Liver (tissue), 10 donors: ENCODE data around the gene MARS1. TPM values are rescaled to one million over a fixed set of nuclear protein-coding genes. Genes with fewer than 3 reads are reported as not detected.

Source experiments
- DNase-seq: peaks from one replicate; pipeline ENCODE4 v3.0.0-alpha.2; 2017; ENCODE audit warnings: low spot score
- H3K27ac ChIP-seq, 2 donors: one replicate each; pipeline ENCODE4 v1.7.0; 2013; ENCODE audit warnings: inconsistent platforms in 2 of 2, low read length in 2 of 2, control low read depth in 1 of 2, low read depth in 1 of 2, mild to moderate bottlenecking in 1 of 2
- H3K27me3 ChIP-seq, 4 donors: one replicate each; pipeline versions ENCODE4 v1.6.1 to v1.7.0; 2013; ENCODE audit warnings: low read length in 3 of 4, inconsistent platforms in 1 of 4, mild to moderate bottlenecking in 1 of 4, moderate library complexity in 1 of 4; ENCODE audit not compliant: control insufficient read depth in 4 of 4, insufficient read depth in 4 of 4
- H3K36me3 ChIP-seq, 4 donors: one replicate each; pipeline versions ENCODE4 v1.6.1 to v1.7.0; 2013; ENCODE audit warnings: low read length in 3 of 4, mild to moderate bottlenecking in 3 of 4, low read depth in 1 of 4, moderate library complexity in 1 of 4; ENCODE audit not compliant: control insufficient read depth in 4 of 4, insufficient read depth in 3 of 4
- H3K4me1 ChIP-seq, 4 donors: one replicate each; pipeline versions ENCODE4 v1.6.1 to v1.7.0; 2013; ENCODE audit warnings: low read length in 3 of 4, mild to moderate bottlenecking in 3 of 4, moderate library complexity in 1 of 4; ENCODE audit not compliant: control insufficient read depth in 4 of 4, insufficient read depth in 4 of 4
- H3K4me3 ChIP-seq, 3 donors: one replicate each; pipeline versions ENCODE4 v1.6.1 to v1.7.0; 2013; ENCODE audit warnings: low read length in 3 of 3, control low read depth in 1 of 3, low read depth in 1 of 3, mild to moderate bottlenecking in 1 of 3
- H3K9ac ChIP-seq, 2 donors: one replicate each; pipeline ENCODE4 v1.7.0; 2013; ENCODE audit warnings: low read length in 2 of 2, mild to moderate bottlenecking in 2 of 2, moderate library complexity in 2 of 2, control low read depth in 1 of 2, low read depth in 1 of 2
- H3K9me3 ChIP-seq, 4 donors: one replicate each; pipeline versions ENCODE4 v1.6.1 to v1.7.0; 2013; ENCODE audit warnings: low read length in 3 of 4; ENCODE audit not compliant: control insufficient read depth in 4 of 4
- EGR1 ChIP-seq, 2 donors: IDR thresholded peaks; 2 replicates each; pipeline ENCODE4 v1.6.1; 2016 to 2018; ENCODE audit warnings: antibody characterized with exemption in 2 of 2, low read depth in 2 of 2
- FOXA2 ChIP-seq: IDR thresholded peaks from 2 replicates; pipeline ENCODE4 v1.6.1; 2016; ENCODE audit warnings: antibody characterized with exemption
- GABPA ChIP-seq, 2 donors: IDR thresholded peaks in 1 of 2; conservative IDR thresholded peaks in 1 of 2; 2 replicates each; pipeline ENCODE4 v1.6.1; 2016; ENCODE audit warnings: antibody characterized with exemption in 2 of 2, mild to moderate bottlenecking in 1 of 2, moderate library complexity in 1 of 2
- HNF4A ChIP-seq, 2 donors: conservative IDR thresholded peaks; 2 replicates each; pipeline ENCODE4 v1.6.1; 2016; ENCODE audit warnings: antibody characterized with exemption in 2 of 2, mild to moderate bottlenecking in 2 of 2
- HNF4G ChIP-seq: IDR thresholded peaks from 2 replicates; pipeline ENCODE4 v1.6.1; 2016; ENCODE audit warnings: antibody characterized with exemption
- NR2F2 ChIP-seq: IDR thresholded peaks from 2 replicates; pipeline ENCODE4 v1.6.1; 2016; ENCODE audit warnings: antibody characterized with exemption
- RXRA ChIP-seq, 2 donors: IDR thresholded peaks; 2 replicates each; pipeline ENCODE4 v1.6.1; 2017 to 2018; ENCODE audit warnings: antibody characterized with exemption in 2 of 2, mild to moderate bottlenecking in 1 of 2
- TAF1 ChIP-seq: conservative IDR thresholded peaks from 2 replicates; pipeline ENCODE4 v1.6.1; 2016; ENCODE audit warnings: antibody characterized with exemption, mild to moderate bottlenecking
- YY1 ChIP-seq: IDR thresholded peaks from 2 replicates; pipeline ENCODE4 v1.6.1; 2016; ENCODE audit warnings: antibody characterized with exemption, mild to moderate bottlenecking
- WGBS: extraction: QIAGEN DNeasy Blood & Tissue Kit; methylation state at CpG from one replicate; pipeline ENCODE4 v1.1.7; 2013; 5-methylcytosine and 5-hydroxymethylcytosine counted together
- polyA plus RNA-seq, 2 donors: library from polyadenylated mRNA; stranded (reverse) in 1 of 2; unstranded in 1 of 2; fragments of 200-250 nt in 1 of 2; fragments of >200 nt in 1 of 2; fragmentation: Nextera tagmentation in 1 of 2; extraction: Ambion mirVana in 1 of 2; gene quantifications; one replicate each; pipeline versions ENCODE4 v1.2.1 to v1.2.3, GENCODE V29; 2013 to 2015
- small RNA-seq: library from RNA; depleted of rRNA; stranded (forward); fragments of <200 nt; gene quantifications from one replicate; pipeline ENCODE3, GENCODE V24; 2014
- total RNA-seq, 2 donors: library from RNA; depleted of rRNA; stranded (reverse); fragments of >200 nt; gene quantifications; one replicate each; pipeline ENCODE4 v1.2.3, GENCODE V29; 2014
- TF ChIP-seq, protein P1 (sequence below): IDR thresholded peaks from 2 replicates; pipeline ENCODE4 v1.6.1; 2016; ENCODE audit warnings: antibody characterized with exemption
- TF ChIP-seq, protein P2 (sequence below): fragments of 150-350 bp; IDR thresholded peaks from 2 replicates; pipeline ENCODE4 v1.5.1; 2017; ENCODE audit warnings: improper control_type of control experiment, low read depth, low read length; ENCODE audit not compliant: missing input control
- TF ChIP-seq, protein P3 (sequence below): IDR thresholded peaks from 2 replicates; pipeline ENCODE4 v1.6.1; 2016; ENCODE audit warnings: antibody characterized with exemption
- TF ChIP-seq, protein P4 (sequence below): IDR thresholded peaks from 2 replicates; pipeline ENCODE4 v1.6.1; 2016; ENCODE audit warnings: antibody characterized with exemption
- donor health status: healthy.
- donor health status: healthy.
- donor health status: healthy.
- donor health status: healthy.
- donor health status: healthy.

The MARS1 gene
- total and polyA plus RNA-seq, 4 donors, result 43.9 to 83.3 (median 56.0) TPM

DNA sequence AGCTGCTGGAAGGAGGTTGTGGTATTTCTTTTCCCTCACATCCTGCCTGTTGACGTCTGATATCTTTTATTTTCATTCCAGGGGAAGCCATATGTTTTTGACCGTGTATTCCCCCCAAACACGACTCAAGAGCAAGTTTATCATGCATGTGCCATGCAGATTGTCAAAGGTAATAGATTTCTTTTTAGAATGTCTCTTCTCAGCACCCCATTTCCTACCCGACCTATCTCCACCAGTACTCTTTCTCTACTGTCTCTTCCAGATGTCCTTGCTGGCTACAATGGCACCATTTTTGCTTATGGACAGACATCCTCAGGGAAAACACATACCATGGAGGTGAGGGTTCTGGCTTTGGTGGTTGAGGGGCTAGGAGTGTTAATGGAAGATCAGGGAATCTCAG is 75.5 kb downstream of the MARS1 start:
- no peak for DNase-seq
- H3K9me3 ChIP-seq, result no peaks in the 10 kb centered on the region
- no peaks in the 10 kb centered on the region for H3K4me1 ChIP-seq
- H3K4me3 ChIP-seq, result no peak overlapping the region
- no peaks in the 10 kb centered on the region for H3K36me3 ChIP-seq
- TF ChIP-seq HNF4G (no peak), GABPA (IDR thresholded peaks at IDR 0.05 in 1 of 2, conservative IDR thresholded peaks at IDR 0.05 in 1 of 2) (no peak), TAF1 (no peak)
- TF ChIP-seq, protein P1, sequence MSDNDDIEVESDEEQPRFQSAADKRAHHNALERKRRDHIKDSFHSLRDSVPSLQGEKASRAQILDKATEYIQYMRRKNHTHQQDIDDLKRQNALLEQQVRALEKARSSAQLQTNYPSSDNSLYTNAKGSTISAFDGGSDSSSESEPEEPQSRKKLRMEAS, result no peak
- H3K27me3 ChIP-seq, result peaks cover 0 to 3% (median 0%) of the 10 kb centered on the region in 4 donors
- no peak overlapping the region for H3K9ac ChIP-seq
- 44% methylated on average over 4 of the region's 4 CpGs for WGBS
- no peak overlapping the region for H3K27ac ChIP-seq

DNA sequence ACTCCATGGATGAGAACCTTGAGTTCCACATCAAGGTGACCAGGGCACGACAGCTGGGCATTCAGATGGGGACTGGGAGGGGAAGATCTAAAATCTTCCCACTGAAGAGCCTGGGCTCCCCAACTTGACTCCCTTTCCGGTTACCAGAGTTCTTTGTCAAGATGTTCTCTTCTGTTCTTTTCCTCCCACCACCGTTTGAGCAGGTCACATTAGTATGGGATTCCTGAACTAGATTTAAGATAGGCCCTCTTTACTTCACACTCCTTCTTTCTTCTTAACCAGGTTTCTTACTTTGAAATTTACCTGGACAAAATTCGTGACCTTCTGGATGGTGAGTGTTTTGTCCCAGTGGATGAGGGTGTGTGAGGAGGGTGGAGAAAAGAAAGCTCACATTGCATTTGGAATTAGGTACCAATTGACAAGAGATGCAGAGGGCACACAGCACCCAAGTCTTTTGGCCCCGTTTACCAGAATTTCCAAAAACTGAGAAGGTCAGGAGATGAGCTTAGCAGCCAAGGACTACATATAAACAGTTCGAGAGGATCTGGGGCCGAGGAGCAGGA is 76.4 kb downstream of the MARS1 start:
- TF ChIP-seq EGR1 (IDR thresholded peaks at IDR 0.05; ENCODE audit: low read depth in 2 of 2) (no peak), HNF4A (conservative IDR thresholded peaks at IDR 0.05) (no peak), RXRA (IDR thresholded peaks at IDR 0.05) (no peak), GABPA (IDR thresholded peaks at IDR 0.05 in 1 of 2, conservative IDR thresholded peaks at IDR 0.05 in 1 of 2) (no peak), HNF4G (no peak), YY1 (no peak), FOXA2 (no peak), NR2F2 (no peak)
- TF ChIP-seq, protein P2, sequence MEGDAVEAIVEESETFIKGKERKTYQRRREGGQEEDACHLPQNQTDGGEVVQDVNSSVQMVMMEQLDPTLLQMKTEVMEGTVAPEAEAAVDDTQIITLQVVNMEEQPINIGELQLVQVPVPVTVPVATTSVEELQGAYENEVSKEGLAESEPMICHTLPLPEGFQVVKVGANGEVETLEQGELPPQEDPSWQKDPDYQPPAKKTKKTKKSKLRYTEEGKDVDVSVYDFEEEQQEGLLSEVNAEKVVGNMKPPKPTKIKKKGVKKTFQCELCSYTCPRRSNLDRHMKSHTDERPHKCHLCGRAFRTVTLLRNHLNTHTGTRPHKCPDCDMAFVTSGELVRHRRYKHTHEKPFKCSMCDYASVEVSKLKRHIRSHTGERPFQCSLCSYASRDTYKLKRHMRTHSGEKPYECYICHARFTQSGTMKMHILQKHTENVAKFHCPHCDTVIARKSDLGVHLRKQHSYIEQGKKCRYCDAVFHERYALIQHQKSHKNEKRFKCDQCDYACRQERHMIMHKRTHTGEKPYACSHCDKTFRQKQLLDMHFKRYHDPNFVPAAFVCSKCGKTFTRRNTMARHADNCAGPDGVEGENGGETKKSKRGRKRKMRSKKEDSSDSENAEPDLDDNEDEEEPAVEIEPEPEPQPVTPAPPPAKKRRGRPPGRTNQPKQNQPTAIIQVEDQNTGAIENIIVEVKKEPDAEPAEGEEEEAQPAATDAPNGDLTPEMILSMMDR, result no peak
- TF ChIP-seq, protein P3, sequence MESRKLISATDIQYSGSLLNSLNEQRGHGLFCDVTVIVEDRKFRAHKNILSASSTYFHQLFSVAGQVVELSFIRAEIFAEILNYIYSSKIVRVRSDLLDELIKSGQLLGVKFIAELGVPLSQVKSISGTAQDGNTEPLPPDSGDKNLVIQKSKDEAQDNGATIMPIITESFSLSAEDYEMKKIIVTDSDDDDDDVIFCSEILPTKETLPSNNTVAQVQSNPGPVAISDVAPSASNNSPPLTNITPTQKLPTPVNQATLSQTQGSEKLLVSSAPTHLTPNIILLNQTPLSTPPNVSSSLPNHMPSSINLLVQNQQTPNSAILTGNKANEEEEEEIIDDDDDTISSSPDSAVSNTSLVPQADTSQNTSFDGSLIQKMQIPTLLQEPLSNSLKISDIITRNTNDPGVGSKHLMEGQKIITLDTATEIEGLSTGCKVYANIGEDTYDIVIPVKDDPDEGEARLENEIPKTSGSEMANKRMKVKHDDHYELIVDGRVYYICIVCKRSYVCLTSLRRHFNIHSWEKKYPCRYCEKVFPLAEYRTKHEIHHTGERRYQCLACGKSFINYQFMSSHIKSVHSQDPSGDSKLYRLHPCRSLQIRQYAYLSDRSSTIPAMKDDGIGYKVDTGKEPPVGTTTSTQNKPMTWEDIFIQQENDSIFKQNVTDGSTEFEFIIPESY, result no peak
- TF ChIP-seq, protein P4, sequence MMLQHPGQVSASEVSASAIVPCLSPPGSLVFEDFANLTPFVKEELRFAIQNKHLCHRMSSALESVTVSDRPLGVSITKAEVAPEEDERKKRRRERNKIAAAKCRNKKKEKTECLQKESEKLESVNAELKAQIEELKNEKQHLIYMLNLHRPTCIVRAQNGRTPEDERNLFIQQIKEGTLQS, result no peak
- TF ChIP-seq, protein P1, result no peak
- H3K4me3 ChIP-seq, result no peak overlapping the region
- no peaks in the 10 kb centered on the region for H3K9me3 ChIP-seq
- H3K9ac ChIP-seq, result no peak overlapping the region
- no peak overlapping the region for H3K27ac ChIP-seq
- peaks cover 0 to 6% (median 0%) of the 10 kb centered on the region in 4 donors for H3K27me3 ChIP-seq
- H3K36me3 ChIP-seq, result no peaks in the 10 kb centered on the region
- WGBS, result 80% methylated on average over 7 of the region's 7 CpGs
- DNase-seq, result no peak
- H3K4me1 ChIP-seq, result no peaks in the 10 kb centered on the region

Small RNAs within 50 kb of the gene (small RNA-seq; reads per million reads assigned to genes)
- not detected for gene MIR616

Other genes with a start within 250 kb of the MARS1 start
- 1 to 10 TPM in 1 of 2 donors, under 1 TPM in 1; 0.84 to 1.1 TPM for gene STAC3, start 236.9 kb upstream of the MARS1 start, total RNA-seq
- gene STAC3, start 236.9 kb upstream of the MARS1 start, polyA plus RNA-seq, result 1 to 10 TPM in 1 of 2 donors, under 1 TPM in 1; 0.19 to 1.3 TPM
- gene R3HDM2, start 57.0 kb upstream of the MARS1 start, total RNA-seq, result 10 to 100 TPM in 1 of 2 donors, 1 to 10 TPM in 1; 7.4 to 28.9 TPM
- gene R3HDM2, start 57.0 kb upstream of the MARS1 start, polyA plus RNA-seq, result 10 to 100 TPM; 11.2 to 19.0 TPM
- gene INHBC, start 53.3 kb upstream of the MARS1 start, total RNA-seq, result 100 to 1,000 TPM in 1 of 2 donors, 1 to 10 TPM in 1; 2.8 to 102 TPM
- gene INHBC, start 53.3 kb upstream of the MARS1 start, polyA plus RNA-seq, result 100 to 1,000 TPM in 1 of 2 donors, 10 to 100 TPM in 1; 71.0 to 134 TPM
- 100 to 1,000 TPM in 1 of 2 donors, 10 to 100 TPM in 1; 17.6 to 181 TPM for gene INHBE, start 32.8 kb upstream of the MARS1 start, total RNA-seq
- 100 to 1,000 TPM in 1 of 2 donors, 10 to 100 TPM in 1; 82.5 to 137 TPM for gene INHBE, start 32.8 kb upstream of the MARS1 start, polyA plus RNA-seq
- under 1 TPM; 0.09 to 0.25 TPM for gene GLI1, start 28.3 kb upstream of the MARS1 start, total RNA-seq
- gene GLI1, start 28.3 kb upstream of the MARS1 start, polyA plus RNA-seq, result under 1 TPM; 0.23 to 0.44 TPM
- 10 to 100 TPM in 1 of 2 donors, 1 to 10 TPM in 1; 7.7 to 12.0 TPM for gene ARHGAP9, start 8.2 kb upstream of the MARS1 start, total RNA-seq
- 1 to 10 TPM; 3.0 to 6.5 TPM for gene ARHGAP9, start 8.2 kb upstream of the MARS1 start, polyA plus RNA-seq
- gene DDIT3, start 32.4 kb downstream of the MARS1 start, total RNA-seq, result 10 to 100 TPM in 1 of 2 donors, 1 to 10 TPM in 1; 4.7 to 12.6 TPM
- gene DDIT3, start 32.4 kb downstream of the MARS1 start, polyA plus RNA-seq, result 10 to 100 TPM; 19.9 to 30.2 TPM
- 10 to 100 TPM in 1 of 2 donors, 1 to 10 TPM in 1; 9.9 to 20.2 TPM for gene MBD6, start 34.8 kb downstream of the MARS1 start, total RNA-seq
- gene MBD6, start 34.8 kb downstream of the MARS1 start, polyA plus RNA-seq, result 10 to 100 TPM; 14.7 to 15.1 TPM
- gene DCTN2, start 59.1 kb downstream of the MARS1 start, total RNA-seq, result 10 to 100 TPM; 28.5 to 33.2 TPM
- gene DCTN2, start 59.1 kb downstream of the MARS1 start, polyA plus RNA-seq, result 10 to 100 TPM; 29.2 to 66.6 TPM
- under 1 TPM in 1 of 2 donors, not detected in 1; 0.42 TPM for gene KIF5A, start 62.0 kb downstream of the MARS1 start, total RNA-seq
- under 1 TPM in 1 of 2 donors, not detected in 1; 0.01 TPM for gene KIF5A, start 62.0 kb downstream of the MARS1 start, polyA plus RNA-seq
- gene PIP4K2C, start 103.1 kb downstream of the MARS1 start, total RNA-seq, result 10 to 100 TPM in 1 of 2 donors, 1 to 10 TPM in 1; 6.5 to 11.9 TPM
- gene PIP4K2C, start 103.1 kb downstream of the MARS1 start, polyA plus RNA-seq, result 10 to 100 TPM in 1 of 2 donors, 1 to 10 TPM in 1; 7.1 to 11.7 TPM
- 1 to 10 TPM; 1.1 to 3.2 TPM for gene DTX3, start 116.8 kb downstream of the MARS1 start, total RNA-seq
- gene DTX3, start 116.8 kb downstream of the MARS1 start, polyA plus RNA-seq, result 1 to 10 TPM; 1.1 to 1.7 TPM
- 1 to 10 TPM; 2.0 to 2.3 TPM for gene ARHGEF25, start 123.4 kb downstream of the MARS1 start, total RNA-seq
- 1 to 10 TPM in 1 of 2 donors, under 1 TPM in 1; 0.57 to 1.8 TPM for gene ARHGEF25, start 123.4 kb downstream of the MARS1 start, polyA plus RNA-seq
- under 1 TPM in 1 of 2 donors, not detected in 1; 0.25 TPM for gene B4GALNT1, start 145.1 kb downstream of the MARS1 start, total RNA-seq
- gene B4GALNT1, start 145.1 kb downstream of the MARS1 start, polyA plus RNA-seq, result under 1 TPM; 0.11 to 0.30 TPM
- gene OS9, start 206.1 kb downstream of the MARS1 start, total RNA-seq, result 100 to 1,000 TPM; 136 to 357 TPM
- 100 to 1,000 TPM; 153 to 280 TPM for gene OS9, start 206.1 kb downstream of the MARS1 start, polyA plus RNA-seq